HG03097 (cell line): ENCODE data around the gene GORAB.

Experiments used
- ATAC-seq: cut with Tn5 transposase; IDR thresholded peaks from one replicate; pipeline ENCODE4 v1.9.1; 2021; ENCODE audit not compliant: unreplicated experiment, low FRiP score

Gene GORAB

GRCh38 chr1:170587253-170587593, 55.3 kb downstream of the GORAB start:
- no peak for ATAC-seq

DNA sequence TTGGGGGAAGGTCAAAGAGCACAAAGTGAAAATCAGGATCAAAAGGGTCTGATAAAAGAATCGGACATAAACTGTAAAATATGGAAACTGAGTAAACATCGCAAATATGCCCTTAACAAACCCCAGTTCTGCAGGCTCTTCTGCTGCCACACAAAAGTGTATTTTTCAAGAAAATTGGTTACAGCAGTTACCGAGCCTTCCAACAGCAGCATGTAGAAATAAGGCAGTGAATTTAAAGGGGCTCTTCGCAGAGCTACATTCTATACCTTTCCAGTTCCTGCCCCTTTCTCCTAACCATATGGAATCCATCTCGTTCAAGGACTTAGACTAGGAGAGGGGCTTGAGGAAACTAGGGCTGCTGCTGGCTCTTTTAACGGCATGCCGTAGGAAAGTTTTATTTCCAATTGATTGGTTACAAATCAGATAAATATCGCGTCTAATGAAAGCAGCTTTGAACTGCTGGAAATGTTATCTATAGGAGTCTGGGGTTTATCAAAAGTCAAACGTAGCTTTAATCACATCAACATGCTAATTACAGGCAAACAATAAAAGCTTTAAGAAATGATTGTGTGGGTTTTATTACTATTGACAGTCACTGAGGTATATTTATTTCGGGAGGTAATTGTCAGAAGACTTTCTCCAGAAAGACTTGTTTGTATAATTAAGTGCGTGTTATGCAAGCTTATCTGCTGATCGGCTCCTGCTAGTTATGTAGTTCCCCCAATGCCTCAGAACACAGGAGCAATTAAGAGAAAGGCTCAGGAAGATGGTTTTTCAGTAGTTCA, 59.1 kb downstream of the GORAB start:
- ATAC-seq = no peak

GRCh38 chr1:170592591-170593111, 60.7 kb downstream of the GORAB start:
- no peak for ATAC-seq

DNA sequence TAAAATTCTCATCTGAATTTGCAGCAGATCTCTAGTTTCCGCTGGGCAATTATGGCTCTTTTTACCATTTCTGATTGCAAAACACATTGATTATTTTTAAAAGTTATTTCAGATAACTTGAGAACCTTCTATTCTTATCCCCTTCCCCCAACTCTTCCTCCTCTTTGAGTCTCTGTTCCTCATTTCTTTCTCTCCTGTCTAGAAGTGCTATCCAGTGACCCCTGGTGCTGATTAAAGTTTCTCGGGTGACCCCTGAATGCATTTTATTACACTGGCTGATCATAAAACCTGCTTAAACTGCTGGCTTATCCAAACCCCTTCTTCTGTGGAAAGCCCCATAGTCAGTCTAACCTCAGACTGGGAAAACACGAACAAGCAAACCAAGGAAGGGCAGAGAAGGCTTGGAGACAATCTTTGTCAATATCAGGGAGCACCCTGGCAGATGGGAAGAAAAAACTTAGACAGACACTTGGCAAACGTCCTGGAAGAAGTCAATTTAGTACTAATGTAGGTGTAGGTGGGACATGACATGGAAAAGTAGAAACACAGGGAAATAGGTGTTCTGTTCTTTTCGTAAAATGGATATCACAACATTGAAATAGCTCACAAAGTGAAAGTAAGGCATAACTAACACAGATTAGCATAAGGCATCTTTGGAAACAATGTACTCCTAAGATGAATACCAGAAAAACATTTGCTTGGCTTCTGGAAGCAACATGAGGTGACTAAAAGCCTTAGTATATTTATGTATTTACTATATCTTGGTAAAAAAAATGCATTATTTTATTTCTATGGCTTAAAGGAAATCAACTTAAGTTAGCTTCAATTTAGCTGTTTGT, 61.4 kb downstream of the GORAB start:
- ATAC-seq = no peak

DNA sequence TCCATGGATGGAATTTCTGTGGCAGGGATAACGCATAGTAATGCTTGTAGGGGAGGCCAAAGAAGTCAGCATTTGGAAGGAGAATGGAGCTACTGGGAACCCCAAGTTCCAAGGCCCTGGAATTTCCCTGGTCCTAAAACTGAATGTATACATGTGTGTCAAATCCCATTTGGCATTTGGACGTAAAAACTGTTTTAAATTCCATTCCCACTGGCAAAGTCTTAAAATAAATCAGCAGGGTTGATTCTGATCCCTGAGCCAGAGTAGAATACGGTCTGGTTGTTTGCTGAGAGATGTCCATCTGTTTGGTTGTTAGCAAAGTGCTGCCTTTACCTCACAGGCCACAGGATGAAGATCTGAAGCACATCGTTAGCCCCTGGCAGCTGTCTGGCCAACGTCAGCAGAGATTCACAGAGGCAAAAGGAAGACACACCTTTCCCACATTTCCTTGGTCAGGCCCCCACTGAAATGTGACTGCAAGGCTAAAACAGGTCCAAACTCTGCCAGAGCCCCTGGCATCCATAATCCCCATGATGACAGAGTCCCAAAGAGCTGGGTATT, 62.2 kb downstream of the GORAB start:
- no peak for ATAC-seq

DNA sequence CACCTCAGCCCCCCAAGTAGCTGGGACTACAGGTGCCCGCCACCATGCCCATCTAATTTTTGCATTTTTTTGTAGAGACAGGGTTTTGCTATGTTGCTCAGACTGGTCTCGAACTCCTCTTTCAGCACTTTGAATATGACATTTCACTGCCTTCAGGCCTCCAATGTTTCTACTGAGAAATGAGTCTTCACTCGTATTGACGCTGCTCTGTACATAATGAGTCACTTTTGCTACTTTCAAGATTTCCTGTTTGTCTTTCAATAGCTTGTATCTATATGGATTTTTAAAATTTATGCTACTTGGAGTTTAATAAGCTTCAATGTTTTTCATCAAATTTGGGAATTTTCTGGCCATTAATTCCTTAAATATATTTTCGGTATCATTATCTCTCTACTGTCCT, 64.7 kb downstream of the GORAB start:
- no peak for ATAC-seq

DNA sequence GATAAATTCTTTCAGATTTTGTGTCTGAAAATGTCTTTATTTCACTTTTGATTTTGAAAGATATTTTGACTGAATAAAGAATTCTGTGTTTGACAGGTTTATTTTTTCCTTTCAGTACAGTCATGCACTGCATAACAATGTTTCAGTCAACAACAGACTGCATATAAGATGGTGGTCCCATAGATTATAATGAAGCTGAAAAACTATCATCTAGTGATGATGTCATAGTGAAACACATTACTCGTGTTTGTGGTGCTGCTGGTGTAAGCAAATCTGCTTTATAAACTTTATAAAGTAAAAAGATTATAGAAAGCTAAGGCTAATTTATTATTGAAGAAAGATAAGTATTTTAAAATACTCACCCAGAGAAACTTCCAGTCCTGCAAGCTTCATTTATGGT, 66.7 kb downstream of the GORAB start:
- no peak for ATAC-seq

DNA sequence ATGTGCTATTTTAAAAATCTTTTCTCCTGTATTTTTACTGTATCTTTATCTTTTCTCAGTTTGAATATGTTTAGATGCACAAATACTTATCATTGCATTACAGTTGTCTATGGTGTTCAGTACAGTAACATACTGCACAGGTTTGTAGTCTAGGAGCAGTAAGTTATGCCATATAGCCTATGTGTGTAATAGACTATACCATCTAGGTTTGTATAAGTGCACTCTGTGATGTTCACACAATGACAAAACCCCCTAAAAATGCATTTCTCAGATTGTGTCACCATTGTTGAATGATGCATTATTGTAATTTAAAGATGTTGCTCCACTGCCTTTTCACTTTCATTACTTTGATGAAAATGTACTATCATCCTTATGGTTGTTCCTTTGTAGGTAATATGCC, 67.1 kb downstream of the GORAB start:
- ATAC-seq = no peak

DNA sequence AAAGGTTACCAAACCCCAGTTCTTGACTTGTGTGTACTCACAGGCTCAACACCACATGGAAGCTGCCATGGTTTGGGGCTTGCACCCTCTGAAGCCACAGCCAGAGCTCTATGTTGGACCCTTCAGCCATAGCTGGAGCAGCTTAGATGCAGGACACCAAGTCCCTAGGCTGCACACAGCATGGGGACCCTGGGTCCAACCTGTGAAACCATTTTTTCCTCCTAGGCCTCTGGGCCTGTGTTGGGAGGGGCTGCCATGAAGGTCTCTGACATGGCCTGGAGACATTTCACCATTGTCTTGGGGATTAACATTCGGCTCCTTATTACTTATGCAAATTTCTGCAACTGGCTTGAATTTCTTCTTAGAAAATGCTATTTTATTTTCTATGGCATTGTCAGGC, 69.9 kb downstream of the GORAB start:
- no peak for ATAC-seq
